Fibroblast of lung (primary cell): ENCODE data around the gene WNT7B. TPM values are rescaled to one million over a fixed set of nuclear protein-coding genes. Genes with fewer than 3 reads are reported as not detected.

Experiments
- DNase-seq, 2 donors: peaks; one replicate each; pipeline versions ENCODE4 v3.0.0 to v3.0.0-alpha.2; 2010; ENCODE audit warnings: low read depth in 2 of 2
- H2AFZ ChIP-seq: 2 replicates; pipeline ENCODE4 v1.5.1; 2012; ENCODE audit warnings: low read length, control low read depth, inconsistent platforms
- H3K27ac ChIP-seq: 2 replicates; pipeline ENCODE4 v1.5.1; 2011; ENCODE audit warnings: low read length, control low read depth; ENCODE audit not compliant: insufficient read depth
- H3K27me3 ChIP-seq: 2 replicates; pipeline ENCODE4 v1.5.1; 2011; ENCODE audit warnings: mild to moderate bottlenecking, low read length; ENCODE audit not compliant: control insufficient read depth, insufficient read depth
- H3K36me3 ChIP-seq: 2 replicates; pipeline ENCODE4 v1.5.1; 2011; ENCODE audit warnings: low read length; ENCODE audit not compliant: control insufficient read depth, insufficient read depth
- H3K4me1 ChIP-seq: 2 replicates; pipeline ENCODE4 v1.5.1; 2011; ENCODE audit warnings: low read length; ENCODE audit not compliant: control insufficient read depth, insufficient read depth; ENCODE audit errors: extremely low read depth
- H3K4me2 ChIP-seq: 2 replicates; pipeline ENCODE4 v1.5.1; 2011; ENCODE audit warnings: low read length, control low read depth; ENCODE audit not compliant: insufficient read depth; ENCODE audit errors: extremely low read depth
- H3K4me3 ChIP-seq, 4 experiments: fragments of 200-600 bp in 1 of 4; sonication (generic) in 1 of 4; replicated peaks in 1 of 4; 2 replicates each; pipeline ENCODE4 v1.5.1; 2011 to 2016; ENCODE audit warnings: low read length in 4 of 4, low read depth in 3 of 4, mild to moderate bottlenecking in 3 of 4, control low read depth in 2 of 4, inconsistent platforms in 1 of 4, mixed read lengths in 1 of 4; ENCODE audit not compliant: insufficient read depth in 1 of 4; ENCODE audit errors: control extremely low read depth in 1 of 4
- H3K79me2 ChIP-seq: 2 replicates; pipeline ENCODE4 v1.5.1; 2012; ENCODE audit warnings: mild to moderate bottlenecking, low read length, inconsistent platforms; ENCODE audit not compliant: control insufficient read depth, insufficient read depth
- H3K9ac ChIP-seq: 2 replicates; pipeline ENCODE4 v1.5.1; 2011; ENCODE audit warnings: mild to moderate bottlenecking, low read length, control low read depth; ENCODE audit not compliant: insufficient read depth
- H3K9me3 ChIP-seq: 2 replicates; pipeline ENCODE4 v1.5.1; 2012; ENCODE audit warnings: low read depth, low read length; ENCODE audit not compliant: control insufficient read depth, insufficient read depth
- H4K20me1 ChIP-seq: 2 replicates; pipeline ENCODE4 v1.5.1; 2011; ENCODE audit warnings: low read length; ENCODE audit not compliant: control insufficient read depth, insufficient read depth; ENCODE audit errors: extremely low read depth
- CTCF ChIP-seq, 2 donors: IDR thresholded peaks in 1 of 2; conservative IDR thresholded peaks in 1 of 2; 1 replicate in 1 of 2; 2 replicates in 1 of 2; pipeline ENCODE4 v1.5.1; 2011 to 2012; ENCODE audit warnings: low read length in 2 of 2, control low read depth in 1 of 2, inconsistent platforms in 1 of 2, low read depth in 1 of 2, mild to moderate bottlenecking in 1 of 2
- EZH2 ChIP-seq: IDR thresholded peaks from 2 replicates; pipeline ENCODE4 v1.5.1; 2012; ENCODE audit warnings: low read length, control low read depth, mild to moderate bottlenecking; ENCODE audit errors: missing control alignments
- polyA minus RNA-seq: library from RNA; depleted of rRNA, polyadenylated mRNA; stranded (reverse); fragments of >200 nt; gene quantifications from 2 replicates; pipeline ENCODE4 v1.2.3, GENCODE V29; 2011; ENCODE audit warnings: low replicate concordance
- polyA plus RNA-seq, 2 donors: library from polyadenylated mRNA; depleted of rRNA in 1 of 2; stranded (reverse) in 1 of 2; unstranded in 1 of 2; fragments of >200 nt; gene quantifications; 2 replicates each; pipeline ENCODE4 v1.2.1, GENCODE V29; 2011 to 2012; ENCODE audit warnings: missing spikeins in 1 of 2
- total RNA-seq: library from RNA; depleted of rRNA; stranded (reverse); fragments of >200 nt; gene quantifications from 2 replicates; pipeline ENCODE4 v1.2.1, GENCODE V29; 2014

WNT7B gene
- total RNA-seq (under 0.01 and 0.17 TPM in 2 replicates), polyA plus RNA-seq (0.17 TPM in 1 of 2 replicates, not detected in the other), polyA minus RNA-seq (0.41 TPM in 1 of 2 replicates, not detected in the other)
- 0.06 and 0.76 TPM in 2 replicates for polyA plus RNA-seq (2012)

GRCh38 chr22:45977003-45977411 lies at the start of gene WNT7B:
Gene WNT7B, minus strand, starts transcription at chr22:45977162. Its CDS starts 408 bp downstream, at chr22:45976754.
- DNase-seq, result no peak
- Histone ChIP-seq H2AFZ (no peak within 1 kb of the TSS), H3K4me2 (peak within 1 kb of the TSS; percentile 44)

GRCh38 chr22:46025973-46026898 lies 49.3 kb upstream of the WNT7B start:
- Histone ChIP-seq H3K79me2 (no peaks in the 10 kb centered on the region), H3K9me3 (no peaks in the 10 kb centered on the region), H3K36me3 (no peaks in the 10 kb centered on the region), H3K27me3 (peaks cover 9% of the 10 kb centered on the region), H3K9ac (no peak overlapping the region), H3K27ac (no peak overlapping the region), H2AFZ (no peak overlapping the region), H3K4me3 (no peak overlapping the region), H4K20me1 (no peaks in the 10 kb centered on the region), H3K4me2 (peak overlapping the region; percentile 15), H3K4me1 (peaks cover 2% of the 10 kb centered on the region)
- DNase-seq, result no peak
- TF ChIP-seq CTCF (conservative IDR thresholded peaks at IDR 0.05 in 1 of 2, IDR thresholded peaks at IDR 0.05 in 1 of 2; ENCODE audit: low read depth in 1 of 2, low read length in 2 of 2), result no peak

More at GRCh38 chr22:45977003-45977411, at the start of gene WNT7B:
- Histone ChIP-seq H3K27me3 (peaks cover 55% of the 10 kb centered on the region), H3K9me3 (no peaks in the 10 kb centered on the region), H3K9ac (no peak within 1 kb of the TSS), H3K4me1 (no peaks in the 10 kb centered on the region), H3K4me3 (no peak within 1 kb of the TSS), H3K27ac (no peak within 1 kb of the TSS), H3K36me3 (no peaks in the 10 kb centered on the region), H3K79me2 (no peaks in the 10 kb centered on the region), H4K20me1 (no peaks in the 10 kb centered on the region)
- TF ChIP-seq EZH2 (no peak), CTCF (conservative IDR thresholded peaks at IDR 0.05 in 1 of 2, IDR thresholded peaks at IDR 0.05 in 1 of 2; ENCODE audit: low read depth in 1 of 2, low read length in 2 of 2) (no peak)

- Histone ChIP-seq H4K20me1 (no peaks in the 10 kb centered on the region), H3K4me2 (no peak overlapping the region), H3K9me3 (no peaks in the 10 kb centered on the region), H3K79me2 (no peaks in the 10 kb centered on the region), H3K4me3 (no peak overlapping the region), H3K9ac (no peak overlapping the region), H3K4me1 (peaks cover 2% of the 10 kb centered on the region), H2AFZ (no peak overlapping the region), H3K27me3 (peaks cover 9% of the 10 kb centered on the region), H3K27ac (no peak overlapping the region), H3K36me3 (no peaks in the 10 kb centered on the region)
- DNase-seq, result no peak
- TF ChIP-seq CTCF (conservative IDR thresholded peaks at IDR 0.05 in 1 of 2, IDR thresholded peaks at IDR 0.05 in 1 of 2; ENCODE audit: low read depth in 1 of 2, low read length in 2 of 2) (no peak), EZH2 (no peak)
Observed at GRCh38 chr22:46025225-46025972, 48.4 kb upstream of the WNT7B start.
